Measurements from ENCODE around the gene MSX1.

DNA sequence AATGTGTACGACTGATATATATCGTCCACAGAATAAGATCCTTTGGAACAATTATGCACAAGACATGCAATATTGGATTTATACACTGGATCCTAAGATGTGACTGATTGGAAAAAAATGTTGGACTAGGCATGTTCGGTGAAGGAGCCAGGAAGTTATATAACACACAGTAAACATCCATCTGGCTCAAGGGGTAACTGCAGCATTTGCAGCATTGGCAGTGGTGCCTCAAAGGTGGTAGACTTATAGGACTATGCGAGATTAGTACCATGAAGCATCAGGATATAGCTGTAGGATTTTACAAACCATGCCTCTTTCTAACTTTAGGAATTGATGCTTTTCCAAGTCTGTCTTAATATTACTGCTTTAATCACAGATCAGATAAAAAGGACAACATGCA is 34.3 kb downstream of the MSX1 start:
- TF ChIP-seq, protein P1, sequence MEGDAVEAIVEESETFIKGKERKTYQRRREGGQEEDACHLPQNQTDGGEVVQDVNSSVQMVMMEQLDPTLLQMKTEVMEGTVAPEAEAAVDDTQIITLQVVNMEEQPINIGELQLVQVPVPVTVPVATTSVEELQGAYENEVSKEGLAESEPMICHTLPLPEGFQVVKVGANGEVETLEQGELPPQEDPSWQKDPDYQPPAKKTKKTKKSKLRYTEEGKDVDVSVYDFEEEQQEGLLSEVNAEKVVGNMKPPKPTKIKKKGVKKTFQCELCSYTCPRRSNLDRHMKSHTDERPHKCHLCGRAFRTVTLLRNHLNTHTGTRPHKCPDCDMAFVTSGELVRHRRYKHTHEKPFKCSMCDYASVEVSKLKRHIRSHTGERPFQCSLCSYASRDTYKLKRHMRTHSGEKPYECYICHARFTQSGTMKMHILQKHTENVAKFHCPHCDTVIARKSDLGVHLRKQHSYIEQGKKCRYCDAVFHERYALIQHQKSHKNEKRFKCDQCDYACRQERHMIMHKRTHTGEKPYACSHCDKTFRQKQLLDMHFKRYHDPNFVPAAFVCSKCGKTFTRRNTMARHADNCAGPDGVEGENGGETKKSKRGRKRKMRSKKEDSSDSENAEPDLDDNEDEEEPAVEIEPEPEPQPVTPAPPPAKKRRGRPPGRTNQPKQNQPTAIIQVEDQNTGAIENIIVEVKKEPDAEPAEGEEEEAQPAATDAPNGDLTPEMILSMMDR (IDR thresholded peaks at IDR 0.05; ENCODE audit: poor library complexity, severe bottlenecking), result no peak
- TF ChIP-seq POLR2AphosphoS5 (IDR thresholded peaks at IDR 0.05) (no peak), EP300 (conservative IDR thresholded peaks at IDR 0.05; ENCODE audit: poor library complexity, severe bottlenecking) (no peak), TAF1 (IDR thresholded peaks at IDR 0.05; ENCODE audit: low read depth) (no peak), EZH2 (IDR thresholded peaks at IDR 0.05; ENCODE audit: borderline replicate concordance, insufficient read depth, low read length, poor library complexity, severe bottlenecking) (no peak), SMC3 (conservative IDR thresholded peaks at IDR 0.05; ENCODE audit: poor library complexity) (no peak), MXI1 (conservative IDR thresholded peaks at IDR 0.05; ENCODE audit: poor library complexity, severe bottlenecking) (no peak)
